GM12872 (cell line): ENCODE results near the gene ARCN1.

Experiments used
- TF ChIP-seq, protein P1 (sequence below): IDR thresholded peaks from 3 replicates; pipeline ENCODE4 v1.5.1; 2011; ENCODE audit warnings: low read depth, mild to moderate bottlenecking, low read length, moderate library complexity; ENCODE audit not compliant: insufficient read depth

ARCN1 gene

DNA sequence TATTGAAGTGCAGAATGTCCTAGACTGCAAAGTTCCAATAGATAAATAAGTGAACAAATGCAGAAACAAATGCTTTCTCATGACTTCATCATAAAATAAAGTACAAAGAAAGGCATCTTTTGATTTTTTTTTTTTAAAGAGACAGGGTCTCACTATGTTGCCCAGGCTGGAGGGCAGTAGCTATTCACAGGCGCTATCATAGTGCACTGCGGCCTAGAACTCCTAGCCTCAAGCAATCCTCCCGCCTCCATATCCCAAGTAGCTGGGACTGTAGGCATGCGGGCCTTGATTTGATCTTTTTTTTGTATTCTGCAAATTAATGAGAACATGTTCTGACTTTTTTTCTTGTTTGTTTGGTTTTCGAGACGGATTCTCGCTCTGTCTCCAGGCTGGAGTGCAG lies 2.4 kb downstream of the ARCN1 start:
- TF ChIP-seq, protein P1, sequence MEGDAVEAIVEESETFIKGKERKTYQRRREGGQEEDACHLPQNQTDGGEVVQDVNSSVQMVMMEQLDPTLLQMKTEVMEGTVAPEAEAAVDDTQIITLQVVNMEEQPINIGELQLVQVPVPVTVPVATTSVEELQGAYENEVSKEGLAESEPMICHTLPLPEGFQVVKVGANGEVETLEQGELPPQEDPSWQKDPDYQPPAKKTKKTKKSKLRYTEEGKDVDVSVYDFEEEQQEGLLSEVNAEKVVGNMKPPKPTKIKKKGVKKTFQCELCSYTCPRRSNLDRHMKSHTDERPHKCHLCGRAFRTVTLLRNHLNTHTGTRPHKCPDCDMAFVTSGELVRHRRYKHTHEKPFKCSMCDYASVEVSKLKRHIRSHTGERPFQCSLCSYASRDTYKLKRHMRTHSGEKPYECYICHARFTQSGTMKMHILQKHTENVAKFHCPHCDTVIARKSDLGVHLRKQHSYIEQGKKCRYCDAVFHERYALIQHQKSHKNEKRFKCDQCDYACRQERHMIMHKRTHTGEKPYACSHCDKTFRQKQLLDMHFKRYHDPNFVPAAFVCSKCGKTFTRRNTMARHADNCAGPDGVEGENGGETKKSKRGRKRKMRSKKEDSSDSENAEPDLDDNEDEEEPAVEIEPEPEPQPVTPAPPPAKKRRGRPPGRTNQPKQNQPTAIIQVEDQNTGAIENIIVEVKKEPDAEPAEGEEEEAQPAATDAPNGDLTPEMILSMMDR = no peak

DNA sequence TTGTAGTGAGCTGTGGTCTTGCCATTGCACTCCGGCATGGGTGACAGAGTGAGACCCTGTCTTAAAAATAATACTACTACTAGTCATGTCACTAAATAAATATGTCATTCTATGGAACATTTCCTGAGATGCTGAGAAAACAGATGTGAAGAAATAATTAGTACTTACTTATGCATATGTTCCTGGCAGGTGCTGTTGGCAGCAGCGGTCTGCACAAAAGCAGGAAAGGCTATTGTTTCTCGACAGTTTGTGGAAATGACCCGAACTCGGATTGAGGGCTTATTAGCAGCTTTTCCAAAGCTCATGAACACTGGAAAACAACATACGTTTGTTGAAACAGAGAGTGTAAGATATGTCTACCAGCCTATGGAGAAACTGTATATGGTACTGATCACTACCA lies 8.8 kb downstream of the ARCN1 start:
- TF ChIP-seq, protein P1 = no peak

DNA sequence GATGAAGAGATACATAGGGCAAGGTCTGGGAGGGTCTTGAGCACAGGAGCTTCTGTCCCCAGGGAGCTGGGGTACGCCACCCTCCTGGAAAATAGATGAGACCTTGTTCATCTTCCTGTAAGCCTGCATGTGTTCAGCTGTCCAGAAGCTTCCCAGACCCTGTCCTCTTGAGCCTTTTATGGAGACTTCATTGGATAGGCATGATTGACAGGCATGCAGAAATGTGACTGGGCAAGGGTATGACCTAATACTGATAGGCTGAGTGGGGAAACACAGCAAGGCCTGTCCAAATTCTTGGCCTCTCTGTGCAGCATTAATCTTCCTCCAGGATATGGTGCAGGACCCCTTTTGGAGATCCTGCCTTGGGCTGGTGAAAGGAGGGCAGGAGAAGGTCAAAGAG lies 15.7 kb downstream of the ARCN1 start:
- TF ChIP-seq, protein P1 = no peak

DNA sequence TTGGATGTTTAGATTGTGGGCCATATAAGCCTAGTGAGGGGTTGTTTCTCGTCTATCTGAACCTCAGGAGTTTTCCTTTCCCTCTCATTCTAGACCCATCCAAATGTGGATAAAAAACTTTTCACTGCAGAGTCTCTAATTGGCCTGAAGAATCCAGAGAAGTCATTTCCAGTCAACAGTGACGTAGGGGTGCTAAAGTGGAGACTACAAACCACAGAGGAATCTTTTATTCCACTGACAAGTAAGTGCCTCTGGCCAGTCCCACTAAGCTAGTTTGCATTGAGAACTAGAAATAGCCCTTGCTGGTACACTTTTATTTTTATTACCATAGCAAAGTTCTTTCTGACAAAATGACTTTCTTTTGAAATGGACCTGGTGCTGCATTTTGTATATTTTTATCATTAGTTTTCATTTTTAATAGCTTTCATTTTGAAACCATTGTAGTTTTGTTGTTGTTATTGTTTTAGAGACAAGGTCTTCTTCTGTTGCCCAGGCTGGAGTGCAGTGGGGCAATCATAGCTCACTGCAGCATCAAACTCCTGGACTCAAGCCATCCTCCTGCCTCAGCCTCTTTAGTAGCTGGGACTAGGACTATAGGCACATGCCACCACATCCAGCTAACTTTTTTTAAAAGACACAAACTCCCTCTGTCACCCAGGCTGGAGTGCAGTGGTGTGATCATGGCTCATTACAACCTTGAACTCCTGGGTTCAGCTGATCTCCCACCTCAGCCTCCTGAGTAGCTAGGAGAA lies 20.6 kb downstream of the ARCN1 start:
- TF ChIP-seq, protein P1 = no peak

DNA sequence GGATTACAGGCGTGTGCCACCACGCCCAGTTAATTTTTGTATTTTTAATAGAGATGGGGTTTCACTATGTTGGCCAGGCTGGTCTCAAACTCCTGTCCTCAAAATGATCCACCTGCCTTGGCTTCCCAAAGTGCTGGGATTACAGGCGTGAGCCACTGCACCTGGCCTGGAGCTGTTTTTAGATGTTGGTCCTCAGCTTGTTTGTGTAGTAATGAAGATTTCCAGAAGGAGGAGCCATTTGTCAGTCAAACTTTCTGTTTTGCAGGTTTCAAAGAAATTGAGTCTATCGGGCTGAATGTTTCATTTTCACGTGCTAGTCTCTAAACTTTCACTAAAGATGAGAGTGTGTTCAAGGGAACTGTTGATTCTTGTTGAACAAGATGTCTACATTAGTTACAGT lies 22.8 kb downstream of the ARCN1 start:
- TF ChIP-seq, protein P1 = peak; percentile 43; the same call in 2 of the 3 replicates

DNA sequence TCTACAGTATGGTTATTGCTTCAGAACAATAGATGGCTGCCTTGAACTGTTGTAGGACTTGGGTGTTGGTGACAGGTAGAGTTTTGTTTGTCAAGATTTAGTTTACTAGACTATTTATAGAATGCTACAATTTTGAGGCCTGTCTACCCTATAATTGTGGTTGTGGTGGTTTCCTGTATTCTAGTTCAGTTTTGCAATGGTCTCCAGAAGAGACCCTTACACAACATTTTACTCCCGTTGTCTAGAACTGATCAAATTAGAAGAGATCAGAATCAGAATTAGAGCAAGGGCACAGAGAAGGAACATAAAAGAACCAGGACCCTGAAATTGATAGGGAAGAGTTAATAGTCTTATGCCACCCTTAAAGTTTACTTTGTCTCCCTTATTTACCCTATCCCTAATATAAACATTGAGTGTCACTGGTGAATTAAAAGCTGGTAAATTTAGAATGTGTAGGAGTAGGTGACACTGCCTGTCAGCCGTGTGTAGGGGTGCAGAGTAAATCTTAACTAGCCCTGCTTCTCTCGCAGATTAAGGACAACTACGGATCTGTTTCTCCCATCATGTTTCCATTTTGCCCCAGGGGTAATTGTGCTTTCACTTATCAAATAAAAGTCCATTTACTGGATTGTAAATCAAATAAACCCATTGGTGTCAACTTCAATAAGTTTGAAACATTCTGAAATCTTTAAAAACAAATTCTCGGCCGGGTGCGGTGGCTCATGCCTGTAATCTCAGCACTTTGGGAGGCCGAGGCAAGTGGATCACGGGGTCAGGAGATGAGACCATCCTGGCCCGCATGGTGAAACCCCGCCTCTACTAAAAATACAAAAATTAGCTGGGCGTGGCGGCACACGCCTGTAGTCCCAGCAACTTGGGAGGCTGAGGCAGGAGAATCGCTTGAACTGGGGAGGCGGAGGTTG lies 24.3 kb downstream of the ARCN1 start:
- TF ChIP-seq, protein P1 = no peak

DNA sequence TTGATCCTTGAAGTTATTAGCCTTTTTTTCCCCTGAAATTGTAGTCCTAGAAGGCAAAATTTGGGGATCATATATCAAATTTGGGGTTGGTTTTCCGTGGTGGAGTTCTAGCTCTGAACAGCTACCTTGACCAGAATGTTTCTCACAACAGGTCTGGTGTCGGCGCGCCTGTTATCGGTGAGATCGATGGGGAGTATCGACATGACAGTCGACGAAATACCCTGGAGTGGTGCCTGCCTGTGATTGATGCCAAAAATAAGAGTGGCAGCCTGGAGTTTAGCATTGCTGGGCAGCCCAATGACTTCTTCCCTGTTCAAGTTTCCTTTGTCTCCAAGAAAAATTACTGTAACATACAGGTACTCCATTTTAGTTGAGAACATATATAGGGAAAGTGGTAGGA lies 25.3 kb downstream of the ARCN1 start:
- TF ChIP-seq, protein P1 = no peak
